Measurements from ENCODE around the gene COX5A.
A peak's percentile ranks its signal among the peaks of the same experiment; 100 is the strongest.

COX5A gene

DNA sequence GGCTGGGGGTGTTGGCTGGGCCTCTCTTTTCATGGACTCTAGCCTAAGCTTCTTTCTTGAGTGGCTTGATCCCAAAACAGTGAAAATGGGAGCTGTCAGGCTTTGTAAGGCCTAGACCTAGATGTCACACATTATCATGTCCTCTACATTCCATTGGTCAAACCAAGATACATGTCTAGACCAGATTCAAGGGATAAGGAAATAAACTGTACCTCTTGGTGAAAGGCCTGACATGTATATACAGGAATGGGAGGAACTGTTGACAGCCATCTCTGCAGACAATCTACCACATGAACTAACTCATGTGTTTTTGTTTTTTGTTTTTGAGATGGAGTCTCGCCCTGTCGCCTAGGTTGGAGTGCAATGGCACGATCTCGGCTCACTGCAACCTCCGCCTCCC is 29.8 kb upstream of the COX5A start:
- H3K4me3 ChIP-seq = no peak overlapping the region

DNA sequence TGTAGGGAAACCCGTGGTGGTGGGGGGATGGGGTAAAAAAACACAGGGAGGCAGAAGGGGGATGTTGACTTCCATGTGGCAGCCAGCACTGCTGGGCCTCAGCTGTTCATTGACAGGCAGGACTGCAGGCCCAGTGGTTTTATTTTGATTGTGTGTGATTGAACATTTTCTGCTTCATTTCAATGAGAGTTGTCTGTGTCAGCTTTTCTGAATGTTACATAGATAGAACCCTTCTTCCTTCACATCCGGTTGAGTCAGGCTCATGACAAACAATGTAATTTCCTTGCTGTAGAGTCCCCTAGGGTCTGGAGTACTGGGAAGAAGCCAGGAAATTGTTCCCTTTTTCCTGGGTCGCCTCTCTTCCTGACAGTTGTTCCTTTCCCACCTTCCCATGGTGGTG is 26.9 kb upstream of the COX5A start:
- TF ChIP-seq, protein P1, sequence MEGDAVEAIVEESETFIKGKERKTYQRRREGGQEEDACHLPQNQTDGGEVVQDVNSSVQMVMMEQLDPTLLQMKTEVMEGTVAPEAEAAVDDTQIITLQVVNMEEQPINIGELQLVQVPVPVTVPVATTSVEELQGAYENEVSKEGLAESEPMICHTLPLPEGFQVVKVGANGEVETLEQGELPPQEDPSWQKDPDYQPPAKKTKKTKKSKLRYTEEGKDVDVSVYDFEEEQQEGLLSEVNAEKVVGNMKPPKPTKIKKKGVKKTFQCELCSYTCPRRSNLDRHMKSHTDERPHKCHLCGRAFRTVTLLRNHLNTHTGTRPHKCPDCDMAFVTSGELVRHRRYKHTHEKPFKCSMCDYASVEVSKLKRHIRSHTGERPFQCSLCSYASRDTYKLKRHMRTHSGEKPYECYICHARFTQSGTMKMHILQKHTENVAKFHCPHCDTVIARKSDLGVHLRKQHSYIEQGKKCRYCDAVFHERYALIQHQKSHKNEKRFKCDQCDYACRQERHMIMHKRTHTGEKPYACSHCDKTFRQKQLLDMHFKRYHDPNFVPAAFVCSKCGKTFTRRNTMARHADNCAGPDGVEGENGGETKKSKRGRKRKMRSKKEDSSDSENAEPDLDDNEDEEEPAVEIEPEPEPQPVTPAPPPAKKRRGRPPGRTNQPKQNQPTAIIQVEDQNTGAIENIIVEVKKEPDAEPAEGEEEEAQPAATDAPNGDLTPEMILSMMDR (IDR thresholded peaks at IDR 0.05) = no peak
- no peak for DNase-seq (ENCODE audit: low spot score)
- Histone ChIP-seq H3K4me3 (no peak overlapping the region), H3K27ac (peak overlapping the region in 1 of 2 donors; percentile 34)

More for the DNA sequence above, 29.8 kb upstream of the COX5A start:
- H3K27ac ChIP-seq = no peak overlapping the region
- TF ChIP-seq, protein P1 (IDR thresholded peaks at IDR 0.05) = no peak
- DNase-seq (ENCODE audit: low spot score) = no peak

DNA sequence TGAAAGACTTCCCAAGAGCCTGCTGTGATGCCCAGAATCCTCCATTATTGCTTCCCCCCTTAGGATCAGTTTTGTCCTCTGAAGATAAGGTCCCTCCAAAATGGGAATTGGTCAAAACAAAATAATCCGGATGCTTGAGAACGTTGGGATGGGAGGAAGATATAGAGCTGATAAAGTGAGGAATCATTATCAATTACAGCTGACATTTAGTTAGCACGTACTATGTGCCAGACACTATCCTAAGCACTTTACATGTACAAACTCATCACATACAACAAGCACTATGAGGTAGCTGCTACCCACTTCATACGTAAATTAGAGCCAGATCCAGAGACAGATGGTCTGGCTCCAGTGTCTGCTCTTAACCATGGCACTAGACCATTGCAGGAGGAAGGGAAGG is 25.3 kb upstream of the COX5A start:
- DNase-seq (ENCODE audit: low spot score) = no peak
- H3K27ac ChIP-seq = no peak overlapping the region
- no peak overlapping the region for H3K4me3 ChIP-seq
- TF ChIP-seq, protein P1 (IDR thresholded peaks at IDR 0.05) = no peak

DNA sequence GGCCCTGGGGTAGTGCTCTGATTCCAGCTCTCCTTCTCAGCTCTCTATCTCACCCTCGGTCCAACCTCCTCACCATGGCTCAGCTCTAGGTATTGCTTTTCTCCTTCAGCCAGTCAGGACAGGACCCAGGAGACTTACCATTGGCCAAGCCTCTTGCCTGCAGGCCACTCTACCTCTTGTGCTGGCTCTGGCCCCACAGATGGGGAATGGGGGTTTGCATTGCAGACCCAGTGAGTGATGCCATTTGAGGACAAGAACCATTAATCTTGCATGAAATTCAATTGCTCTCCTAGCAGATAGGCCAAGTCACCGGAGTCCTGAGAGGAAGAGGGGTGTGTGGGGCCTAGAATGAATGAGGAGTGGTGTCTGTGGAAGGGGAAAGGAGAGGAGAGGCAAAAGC is 24.8 kb upstream of the COX5A start:
- no peak for DNase-seq (ENCODE audit: low spot score)
- TF ChIP-seq, protein P1 (IDR thresholded peaks at IDR 0.05) = no peak
- no peak overlapping the region for H3K27ac ChIP-seq
- H3K4me3 ChIP-seq = no peak overlapping the region

DNA sequence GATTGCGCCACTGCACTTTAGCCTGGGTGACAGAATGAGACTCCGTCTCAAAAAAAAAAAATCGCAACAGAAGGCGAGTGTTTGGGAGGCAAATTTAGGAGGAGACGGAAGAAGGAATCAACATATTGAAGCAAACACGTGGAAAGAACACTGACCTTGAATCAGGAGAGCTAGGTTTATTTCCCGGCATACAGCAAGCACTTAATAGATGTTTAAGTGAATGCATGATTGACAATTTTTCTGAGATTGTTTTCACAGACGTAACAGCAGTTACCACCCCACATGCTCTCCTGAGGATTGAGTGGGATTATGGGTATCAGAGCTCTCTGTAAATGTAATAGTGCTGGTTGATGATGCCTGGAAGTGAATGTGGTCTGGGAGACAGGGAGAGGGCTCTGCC is 24.3 kb upstream of the COX5A start:
- Histone ChIP-seq H3K4me3 (no peak overlapping the region), H3K27ac (no peak overlapping the region)
- DNase-seq (ENCODE audit: low spot score) = no peak
- TF ChIP-seq, protein P1 (IDR thresholded peaks at IDR 0.05) = no peak

DNA sequence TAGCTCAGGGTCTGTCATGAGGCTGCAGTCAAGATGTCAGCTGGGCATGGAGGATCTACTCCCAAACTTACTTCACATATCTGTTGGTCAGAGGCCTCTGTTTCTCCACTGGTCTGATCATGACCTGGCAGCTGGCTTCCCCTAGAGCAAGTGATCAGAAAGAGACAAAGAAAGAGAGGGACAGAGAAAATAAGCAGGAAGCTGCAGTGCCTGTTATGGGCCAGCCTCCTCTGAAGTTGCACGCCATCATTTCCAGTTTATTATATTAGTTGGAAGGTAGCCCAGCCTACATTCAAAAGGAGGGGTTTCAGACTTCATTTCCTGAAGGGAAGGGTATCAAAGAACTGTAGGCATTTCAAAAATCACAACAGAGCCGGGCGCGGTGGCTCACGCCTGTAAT is 23.7 kb upstream of the COX5A start:
- no peak for DNase-seq (ENCODE audit: low spot score)

DNA sequence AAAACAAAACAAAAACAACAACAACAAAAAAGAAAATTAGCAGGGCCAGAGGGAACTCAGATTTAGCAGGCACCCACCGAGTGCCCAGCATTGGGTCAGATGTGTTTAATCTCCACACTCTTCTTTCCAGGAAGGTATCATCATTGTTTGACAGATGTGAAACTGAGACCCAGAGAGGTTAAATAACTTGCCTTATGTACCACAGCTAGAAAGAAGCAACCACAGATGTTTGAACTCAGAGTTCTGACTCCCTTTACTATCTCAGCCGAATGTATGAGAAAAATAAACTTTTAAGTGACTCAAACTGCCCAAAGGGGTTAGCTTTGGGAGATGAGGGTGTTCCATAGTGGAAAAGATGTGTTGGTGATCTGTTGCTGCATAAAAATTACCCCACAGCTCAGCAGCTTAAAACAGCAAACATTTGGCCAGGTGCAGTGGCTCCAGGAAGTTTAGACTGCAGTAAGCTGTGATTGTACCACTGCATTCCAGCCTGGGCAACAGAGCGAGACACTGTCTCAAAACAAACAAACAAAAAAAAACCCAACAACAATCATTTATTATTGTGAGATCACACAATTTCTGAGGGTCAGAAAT is 23.2 kb upstream of the COX5A start:
- no peak for DNase-seq (ENCODE audit: low spot score)
- TF ChIP-seq, protein P1 (IDR thresholded peaks at IDR 0.05) = no peak

More for the DNA sequence above, 23.7 kb upstream of the COX5A start:
- Histone ChIP-seq H3K27ac (no peak overlapping the region), H3K4me3 (no peak overlapping the region)
- TF ChIP-seq, protein P1 (IDR thresholded peaks at IDR 0.05) = no peak

More for the DNA sequence above, 23.2 kb upstream of the COX5A start:
- Histone ChIP-seq H3K27ac (no peak overlapping the region), H3K4me3 (no peak overlapping the region)

Data from coronary artery (tissue), 2 donors.